Muscle of back (tissue), 11 donors: ENCODE results near the gene ELOVL7. TPM values are rescaled to one million over a fixed set of nuclear protein-coding genes. Genes with fewer than 3 reads are reported as not detected.
"Not testable (repeated sequence)": the region's sequence is repeated elsewhere in the genome, so short reads cannot be mapped to it uniquely, and the experiment has no call there.

Source experiments
- DNase-seq, 3 donors: peaks; one replicate each; pipeline versions ENCODE4 v3.0.0 to v3.0.0-alpha.2; 2013
- polyA plus RNA-seq, 10 donors: library from polyadenylated mRNA; unstranded; fragments of 120-200 nt; gene quantifications; one replicate each; pipeline ENCODE4 v1.2.1, GENCODE V29; 2013; ENCODE audit not compliant: insufficient read length in 10 of 10

The ELOVL7 gene
- polyA plus RNA-seq, 10 donors, result 0.08 to 1.3 (median 0.22) TPM

DNA sequence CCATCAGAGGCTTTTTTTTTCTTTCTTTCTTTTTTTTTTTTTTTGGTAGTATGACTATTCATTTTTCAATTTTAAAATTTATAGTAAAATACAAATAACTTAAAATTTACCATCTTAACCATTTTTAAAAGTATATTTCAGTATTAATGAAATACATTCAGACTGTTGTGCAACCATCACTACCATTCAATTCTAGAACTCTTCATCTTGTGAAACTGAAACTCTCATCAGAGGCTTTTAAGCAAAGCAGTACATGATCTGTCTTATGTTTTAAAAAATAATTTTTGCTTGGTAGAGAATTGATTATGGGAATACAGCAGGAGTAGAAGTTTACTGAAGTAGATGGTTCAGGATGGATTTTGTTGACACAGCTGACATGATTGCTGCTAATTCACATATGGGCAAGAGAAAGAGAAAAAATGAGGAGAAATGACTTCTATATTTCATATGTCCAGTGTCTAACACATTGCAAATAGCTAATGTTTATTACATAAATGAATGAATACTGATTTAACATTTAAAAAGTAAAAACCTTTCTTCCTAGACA lies 13.4 kb downstream of the ELOVL7 start:
- DNase-seq, result no peak

- no peak for DNase-seq
These were observed 14.4 kb downstream of the ELOVL7 start for GRCh38 chr5:60829490-60830266.

DNA sequence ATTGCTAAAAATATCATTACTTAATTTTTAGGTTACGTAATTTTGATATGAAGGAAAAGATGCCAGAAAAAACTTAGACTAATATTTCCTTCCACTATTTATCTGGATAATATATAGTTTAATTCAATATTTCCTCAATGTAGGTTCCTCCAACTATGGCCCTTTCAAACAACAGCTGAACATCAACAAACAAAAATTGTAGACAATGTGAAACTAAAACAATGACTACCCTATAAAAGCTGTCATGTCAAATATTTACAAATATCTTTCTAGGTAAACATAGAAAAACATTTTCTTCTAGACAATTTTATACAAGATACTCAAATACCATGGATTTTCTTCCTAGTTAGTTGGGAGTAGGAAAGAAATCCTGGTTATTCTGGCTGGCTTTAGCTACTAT lies 16.9 kb downstream of the ELOVL7 start:
- DNase-seq, result no peak

- no peak for DNase-seq
These were observed 17.4 kb downstream of the ELOVL7 start for GRCh38 chr5:60826653-60827052.

DNA sequence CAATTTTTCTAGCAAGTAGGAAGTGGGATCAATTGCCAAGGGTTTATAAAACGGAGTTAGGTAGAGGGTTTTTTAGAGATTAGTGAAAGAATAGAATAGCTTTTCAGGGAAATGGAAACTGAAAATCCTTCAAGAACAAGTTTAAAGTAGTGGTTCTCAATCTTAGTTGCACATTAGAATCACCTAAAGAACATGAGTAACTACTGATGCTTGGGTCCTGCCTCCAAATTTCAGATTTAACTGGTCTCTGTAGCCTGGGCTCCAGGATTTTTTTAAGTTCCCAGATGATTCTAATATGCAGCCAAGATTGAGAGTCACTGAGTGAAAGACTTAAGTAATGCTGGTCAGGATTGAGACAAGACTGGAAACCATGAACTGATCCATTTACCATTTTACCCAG lies 20.5 kb downstream of the ELOVL7 start:
- no peak for DNase-seq

- no peak for DNase-seq
These were observed 21.8 kb downstream of the ELOVL7 start for GRCh38 chr5:60822285-60822556.

GRCh38 chr5:60821488-60822284 lies 22.4 kb downstream of the ELOVL7 start:
- no peak for DNase-seq

DNA sequence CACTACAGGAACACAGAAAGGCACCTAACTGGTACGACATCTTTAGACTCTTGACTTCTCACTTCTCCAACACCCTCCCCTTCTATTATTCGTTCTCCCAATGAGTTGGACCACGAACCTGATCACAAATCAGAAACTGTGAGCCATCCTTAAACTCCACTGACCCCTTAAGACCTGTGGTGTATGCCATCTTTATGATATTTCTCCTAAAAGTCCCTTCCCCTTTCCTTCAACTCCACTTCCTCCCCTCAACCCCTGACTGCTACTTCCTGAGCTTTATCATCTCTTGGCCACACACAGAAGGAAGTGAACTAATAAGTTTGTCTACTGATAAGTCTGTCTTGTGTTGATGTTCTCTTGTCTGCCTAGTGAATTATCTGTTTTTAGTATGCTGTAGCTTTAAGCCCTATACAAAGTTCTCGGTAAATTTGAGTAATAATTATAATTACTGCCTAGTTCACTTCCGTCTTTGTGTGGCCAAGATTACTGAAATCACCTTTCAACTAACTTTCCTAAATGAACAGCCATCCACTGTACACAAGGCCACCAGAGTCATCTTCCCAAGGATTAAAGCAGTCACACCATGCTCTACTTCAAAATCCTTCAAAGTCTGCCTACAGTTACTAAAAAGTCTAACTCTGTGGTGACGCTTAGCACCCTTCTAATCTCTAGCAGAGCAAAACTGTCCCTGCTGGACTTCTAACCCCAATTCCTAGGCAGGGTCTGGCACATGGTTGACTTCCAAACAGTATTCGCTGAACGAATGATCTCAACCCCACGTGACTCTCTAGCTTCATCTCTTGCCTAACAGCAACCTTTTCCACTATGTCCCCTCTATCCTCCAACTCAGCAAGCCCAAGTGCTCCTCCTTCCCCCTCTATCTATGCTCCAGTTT lies 23.2 kb downstream of the ELOVL7 start:
- no peak for DNase-seq

DNA sequence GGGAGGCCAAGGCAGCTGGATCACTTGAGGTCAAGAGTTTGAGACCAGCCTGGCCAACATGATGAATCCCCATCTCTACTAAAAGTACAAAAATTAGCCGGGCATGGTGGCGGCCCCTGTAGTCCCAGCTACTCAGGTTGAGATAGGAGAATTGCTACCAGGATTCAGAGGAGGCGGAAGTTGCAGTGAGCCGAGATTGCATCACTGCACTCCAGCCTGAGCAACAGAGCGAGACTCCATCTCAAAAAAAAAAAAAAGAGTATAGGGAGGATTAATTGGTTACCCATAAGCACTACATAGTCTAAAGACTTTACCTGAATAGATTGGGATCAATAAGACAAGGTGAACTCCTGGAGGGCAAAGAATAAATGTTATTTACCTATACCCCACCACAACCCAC lies 27.9 kb downstream of the ELOVL7 start:
- not testable (repeated sequence) for DNase-seq

GRCh38 chr5:60814498-60814897 lies 29.6 kb downstream of the ELOVL7 start:
- no peak for DNase-seq

- no peak for DNase-seq
These were observed 31.6 kb downstream of the ELOVL7 start for GRCh38 chr5:60812426-60812825.

GRCh38 chr5:60811105-60811504 lies 33.0 kb downstream of the ELOVL7 start:
- no peak for DNase-seq

GRCh38 chr5:60810438-60811085 lies 33.5 kb downstream of the ELOVL7 start:
- DNase-seq, result no peak

GRCh38 chr5:60809891-60810425 lies 34.1 kb downstream of the ELOVL7 start:
- DNase-seq, result no peak

GRCh38 chr5:60806591-60807243 lies 37.4 kb downstream of the ELOVL7 start:
- no peak for DNase-seq

- DNase-seq, result no peak
These were observed 38.6 kb downstream of the ELOVL7 start for GRCh38 chr5:60805463-60805862.

- no peak for DNase-seq
These were observed 40.4 kb downstream of the ELOVL7 start for GRCh38 chr5:60803712-60804111.

GRCh38 chr5:60802986-60803385 lies 41.1 kb downstream of the ELOVL7 start:
- no peak for DNase-seq

- DNase-seq, result no peak
These were observed 41.8 kb downstream of the ELOVL7 start for GRCh38 chr5:60802226-60802625.

GRCh38 chr5:60797482-60798153 lies 46.5 kb downstream of the ELOVL7 start:
- DNase-seq, result no peak
